Ammon's horn (tissue), 1 donor: ENCODE measurements around the gene KAT14.
"Not testable (repeated sequence)": the region's sequence is repeated elsewhere in the genome, so short reads cannot be mapped to it uniquely, and the experiment has no call there.

Source experiments
- DNase-seq: peaks from one replicate; pipeline ENCODE4 v3.0.0-alpha.2; 2016; ENCODE audit warnings: low spot score

The KAT14 gene

DNA sequence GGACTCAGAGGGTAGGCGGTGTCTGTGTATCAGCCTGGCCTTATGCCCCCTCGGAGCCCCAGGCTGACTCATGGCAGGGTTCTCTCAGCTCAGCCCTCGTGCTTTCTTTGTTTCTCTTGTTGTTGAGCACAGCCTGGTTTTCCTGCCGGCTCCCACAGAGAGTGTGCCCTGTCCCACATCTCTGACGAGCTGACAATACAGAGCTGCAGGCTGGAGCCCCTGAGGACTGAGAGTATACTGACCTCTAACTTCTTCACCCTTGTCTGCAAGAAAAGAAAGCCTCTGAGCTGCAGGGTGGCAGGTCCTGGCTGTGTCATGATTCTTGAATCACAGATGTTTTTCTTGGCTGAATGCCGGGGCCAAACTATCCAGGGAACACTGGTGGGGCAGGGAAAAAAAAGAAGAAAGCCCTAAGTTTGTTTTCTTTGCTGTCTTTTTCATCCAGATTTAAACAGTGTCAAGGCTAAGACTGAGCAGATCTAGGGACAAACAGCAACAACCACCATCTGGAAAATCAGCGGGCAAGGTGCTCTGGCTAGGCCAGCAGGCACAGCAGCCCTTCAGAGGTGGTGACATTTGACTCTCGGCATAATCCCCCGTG lies 87.4 kb downstream of the KAT14 start:
- DNase-seq = peak; percentile 52

DNA sequence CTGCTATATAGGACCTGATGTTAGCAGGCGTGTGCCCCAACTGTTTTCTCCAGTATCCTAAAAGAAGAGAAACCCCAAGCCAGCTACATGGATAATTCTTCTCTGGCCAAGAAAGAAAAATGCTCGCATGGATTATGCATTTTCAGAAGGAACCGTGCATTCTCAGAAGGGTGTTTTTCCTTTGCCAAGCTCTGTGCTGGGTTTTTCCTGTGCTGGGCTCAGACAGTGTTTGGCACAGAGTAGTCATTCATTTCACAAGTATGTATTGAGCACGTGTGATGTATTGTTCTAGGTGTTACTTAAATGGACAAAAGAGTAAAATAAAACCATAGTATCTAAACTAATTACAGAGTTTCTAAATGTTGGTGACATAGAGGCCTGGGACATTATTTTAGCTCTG lies 88.0 kb downstream of the KAT14 start:
- no peak for DNase-seq

DNA sequence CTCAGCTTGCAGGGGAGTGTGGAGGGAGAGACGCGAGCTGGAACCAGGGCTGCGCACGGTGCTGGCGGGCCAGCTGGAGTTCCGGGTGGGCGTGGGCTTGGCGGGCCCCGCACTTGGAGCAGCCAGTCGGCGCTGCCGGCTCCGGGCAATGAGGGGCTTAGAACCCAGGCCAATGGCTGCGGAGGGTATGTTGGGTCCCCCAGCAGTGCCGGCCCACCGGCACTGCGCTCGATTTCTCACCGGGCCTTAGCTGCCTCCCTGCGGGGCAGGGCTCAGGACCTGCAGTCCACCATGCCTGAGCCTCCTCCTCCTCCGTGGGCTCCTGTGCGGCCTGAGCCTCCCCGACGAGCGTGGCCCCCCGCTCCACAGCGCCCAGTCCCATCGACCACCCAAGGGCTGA lies 89.1 kb downstream of the KAT14 start:
- DNase-seq = not testable (repeated sequence)

DNA sequence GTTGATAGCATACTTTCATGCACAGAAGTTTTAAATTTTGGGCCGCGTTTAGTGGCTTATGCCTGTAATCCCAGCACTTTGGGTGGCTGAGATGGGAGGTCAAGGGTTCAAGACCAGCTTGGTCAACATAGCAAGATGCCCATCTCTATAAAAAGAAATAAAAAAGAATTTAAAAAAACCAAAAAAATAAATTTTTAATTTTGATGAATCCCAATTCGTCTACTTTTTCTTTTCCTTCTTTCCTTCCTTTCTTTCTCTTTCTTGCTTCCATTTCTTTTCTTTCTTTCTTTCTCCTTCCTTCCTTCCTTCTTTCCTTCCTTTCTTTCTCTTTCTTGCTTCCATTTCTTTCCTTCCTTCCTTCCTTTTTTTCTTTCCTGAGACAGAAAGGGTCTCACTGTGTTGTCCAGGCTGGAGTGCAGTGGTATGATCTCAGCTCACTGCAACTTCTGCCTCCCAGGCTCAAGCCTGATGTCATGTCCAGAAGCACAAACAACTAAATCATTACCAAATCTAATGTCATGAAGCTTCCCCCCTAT lies 95.8 kb downstream of the KAT14 start:
- DNase-seq = no peak
